HepG2 (cell line): ENCODE measurements around the gene PFN2. TPM values are rescaled to one million over a fixed set of nuclear protein-coding genes. Genes with fewer than 3 reads are reported as not detected.

Source experiments
- KLF12 ChIP-seq: sonication (generic); formaldehyde crosslinking; IDR thresholded peaks from 2 replicates; pipeline ENCODE4 v1.4.0; 2020; ENCODE audit warnings: missing genetic modification reagents, borderline replicate concordance
- NFRKB ChIP-seq: fragments of 450-650 bp; IDR thresholded peaks from 2 replicates; pipeline ENCODE4 v1.6.1; 2017
- PHF21A ChIP-seq: sonication (generic); formaldehyde crosslinking; IDR thresholded peaks from 2 replicates; pipeline ENCODE4 v1.5.0; 2020; ENCODE audit warnings: mild to moderate bottlenecking, missing genetic modification reagents
- SRF ChIP-seq: IDR thresholded peaks from 2 replicates; pipeline ENCODE4 v1.6.1; 2011; ENCODE audit warnings: mild to moderate bottlenecking, low read depth, low read length, moderate library complexity
- TBX2 ChIP-seq: sonication (generic); formaldehyde crosslinking; IDR thresholded peaks from 2 replicates; pipeline ENCODE4 v1.5.0; 2020; ENCODE audit warnings: missing genetic modification reagents, mild to moderate bottlenecking, borderline replicate concordance
- THAP11 ChIP-seq: IDR thresholded peaks from 2 replicates; pipeline ENCODE4 v1.6.1; 2016; ENCODE audit warnings: missing biosample characterization, missing genetic modification reagents
- ZNF510 ChIP-seq: sonication (generic); formaldehyde crosslinking; IDR thresholded peaks from 2 replicates; pipeline ENCODE4 v1.4.0; 2020; ENCODE audit warnings: low read depth, mild to moderate bottlenecking, missing genetic modification reagents
- polyA plus RNA-seq, 8 experiments: library from polyadenylated mRNA; depleted of rRNA in 3 of 8; stranded (reverse) in 7 of 8; unstranded in 1 of 8; fragments of >200 nt; fragmentation: Illumina TruSeq in 4 of 8; extraction: Trizol in 4 of 8; gene quantifications; 2 replicates each; pipeline versions ENCODE4 v1.2.1 to v1.2.3, GENCODE V29; 2011 to 2016; ENCODE audit warnings: low read depth in 4 of 8, missing spikeins in 1 of 8, mixed read lengths in 1 of 8; ENCODE audit not compliant: insufficient read depth in 1 of 8
- total RNA-seq, 5 experiments: library from RNA; depleted of rRNA; stranded (reverse); fragments of >200 nt; fragmentation: Illumina TruSeq; extraction: Trizol; gene quantifications; 2 replicates each; pipeline ENCODE4 v1.2.3, GENCODE V29; 2016; ENCODE audit warnings: low read depth in 1 of 5
- TF ChIP-seq, protein P1 (sequence below): sonication (generic); formaldehyde crosslinking; IDR thresholded peaks from 2 replicates; pipeline ENCODE4 v1.4.0; 2020; ENCODE audit warnings: mild to moderate bottlenecking, missing genetic modification reagents
- TF ChIP-seq, protein P2 (sequence below): sonication (generic); formaldehyde crosslinking; IDR thresholded peaks from 2 replicates; pipeline ENCODE4 v1.4.0; 2020; ENCODE audit warnings: missing genetic modification reagents
- TF ChIP-seq, protein P3 (sequence below): sonication (generic); formaldehyde crosslinking; IDR thresholded peaks from 2 replicates; pipeline ENCODE4 v1.5.0; 2020; ENCODE audit warnings: mild to moderate bottlenecking, missing genetic modification reagents, moderate library complexity

The PFN2 gene
- total and polyA plus RNA-seq, 2 of the 13 experiments (the other 11 are each of a cell fraction or from before 2014, with no cell fraction given), result 57.3 to 150 TPM

DNA sequence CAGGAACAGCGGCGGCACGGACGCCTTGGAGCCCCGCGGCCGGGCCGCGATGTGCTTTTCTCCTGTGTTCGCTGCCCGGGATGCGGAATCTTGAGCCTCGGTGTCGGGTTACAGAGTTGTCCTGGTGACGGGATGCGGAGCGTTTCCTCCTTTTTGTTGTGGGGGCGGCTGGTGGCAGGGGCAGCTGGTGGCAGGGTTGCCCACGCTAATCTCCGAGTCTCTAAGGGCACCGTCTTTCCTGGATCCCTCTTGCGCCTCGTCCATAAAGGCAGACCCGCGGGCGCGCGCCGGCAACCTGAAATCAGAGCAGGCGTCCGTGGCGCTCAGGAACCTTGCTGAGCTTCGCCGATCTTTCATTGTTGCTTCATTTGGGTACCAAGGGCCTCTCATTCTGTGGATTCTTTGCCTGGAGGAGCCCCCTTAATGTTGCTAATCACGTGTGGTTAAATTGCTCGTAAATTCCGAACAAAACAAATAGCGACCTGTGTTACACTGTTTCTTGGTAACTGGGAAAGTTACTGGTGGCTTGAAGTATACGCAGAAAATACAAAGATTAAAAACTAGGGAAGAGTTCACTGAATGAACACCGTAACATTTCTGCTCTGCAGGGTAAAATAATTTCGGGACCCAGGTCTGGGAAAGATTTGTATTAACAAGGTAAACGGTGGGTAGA is 844 bp upstream of the PFN2 start (continued):
- TF ChIP-seq PHF21A (CRISPR knock-in tag) (peak; percentile 56; the same call in 1 of the 2 replicates), TBX2 (CRISPR knock-in tag) (peak; percentile 35; the same call in 1 of the 2 replicates), SRF (no peak), ZNF510 (no peak; the same call in 1 of the 2 replicates), THAP11 (CRISPR knock-in tag) (peak; percentile 4; the same call in 1 of the 2 replicates), NFRKB (no peak), KLF12 (CRISPR knock-in tag) (no peak)
- TF ChIP-seq, protein P1, sequence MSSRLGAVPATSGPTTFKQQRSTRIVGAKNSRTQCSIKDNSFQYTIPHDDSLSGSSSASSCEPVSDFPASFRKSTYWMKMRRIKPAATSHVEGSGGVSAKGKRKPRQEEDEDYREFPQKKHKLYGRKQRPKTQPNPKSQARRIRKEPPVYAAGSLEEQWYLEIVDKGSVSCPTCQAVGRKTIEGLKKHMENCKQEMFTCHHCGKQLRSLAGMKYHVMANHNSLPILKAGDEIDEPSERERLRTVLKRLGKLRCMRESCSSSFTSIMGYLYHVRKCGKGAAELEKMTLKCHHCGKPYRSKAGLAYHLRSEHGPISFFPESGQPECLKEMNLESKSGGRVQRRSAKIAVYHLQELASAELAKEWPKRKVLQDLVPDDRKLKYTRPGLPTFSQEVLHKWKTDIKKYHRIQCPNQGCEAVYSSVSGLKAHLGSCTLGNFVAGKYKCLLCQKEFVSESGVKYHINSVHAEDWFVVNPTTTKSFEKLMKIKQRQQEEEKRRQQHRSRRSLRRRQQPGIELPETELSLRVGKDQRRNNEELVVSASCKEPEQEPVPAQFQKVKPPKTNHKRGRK (CRISPR knock-in tag), result no peak
- TF ChIP-seq, protein P2, sequence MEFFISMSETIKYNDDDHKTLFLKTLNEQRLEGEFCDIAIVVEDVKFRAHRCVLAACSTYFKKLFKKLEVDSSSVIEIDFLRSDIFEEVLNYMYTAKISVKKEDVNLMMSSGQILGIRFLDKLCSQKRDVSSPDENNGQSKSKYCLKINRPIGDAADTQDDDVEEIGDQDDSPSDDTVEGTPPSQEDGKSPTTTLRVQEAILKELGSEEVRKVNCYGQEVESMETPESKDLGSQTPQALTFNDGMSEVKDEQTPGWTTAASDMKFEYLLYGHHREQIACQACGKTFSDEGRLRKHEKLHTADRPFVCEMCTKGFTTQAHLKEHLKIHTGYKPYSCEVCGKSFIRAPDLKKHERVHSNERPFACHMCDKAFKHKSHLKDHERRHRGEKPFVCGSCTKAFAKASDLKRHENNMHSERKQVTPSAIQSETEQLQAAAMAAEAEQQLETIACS, result peak; percentile 58; the same call in 1 of the 2 replicates
- TF ChIP-seq, protein P3, sequence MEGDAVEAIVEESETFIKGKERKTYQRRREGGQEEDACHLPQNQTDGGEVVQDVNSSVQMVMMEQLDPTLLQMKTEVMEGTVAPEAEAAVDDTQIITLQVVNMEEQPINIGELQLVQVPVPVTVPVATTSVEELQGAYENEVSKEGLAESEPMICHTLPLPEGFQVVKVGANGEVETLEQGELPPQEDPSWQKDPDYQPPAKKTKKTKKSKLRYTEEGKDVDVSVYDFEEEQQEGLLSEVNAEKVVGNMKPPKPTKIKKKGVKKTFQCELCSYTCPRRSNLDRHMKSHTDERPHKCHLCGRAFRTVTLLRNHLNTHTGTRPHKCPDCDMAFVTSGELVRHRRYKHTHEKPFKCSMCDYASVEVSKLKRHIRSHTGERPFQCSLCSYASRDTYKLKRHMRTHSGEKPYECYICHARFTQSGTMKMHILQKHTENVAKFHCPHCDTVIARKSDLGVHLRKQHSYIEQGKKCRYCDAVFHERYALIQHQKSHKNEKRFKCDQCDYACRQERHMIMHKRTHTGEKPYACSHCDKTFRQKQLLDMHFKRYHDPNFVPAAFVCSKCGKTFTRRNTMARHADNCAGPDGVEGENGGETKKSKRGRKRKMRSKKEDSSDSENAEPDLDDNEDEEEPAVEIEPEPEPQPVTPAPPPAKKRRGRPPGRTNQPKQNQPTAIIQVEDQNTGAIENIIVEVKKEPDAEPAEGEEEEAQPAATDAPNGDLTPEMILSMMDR (CRISPR knock-in tag), result no peak
